ENCODE results near the gene WFIKKN1. TPM values are rescaled to one million over a fixed set of nuclear protein-coding genes. Genes with fewer than 3 reads are reported as not detected.
A peak's percentile ranks its signal among the peaks of the same experiment; 100 is the strongest.

The WFIKKN1 gene
- total RNA-seq, 1 donor from 2014 or later, result 0.56 TPM

DNA sequence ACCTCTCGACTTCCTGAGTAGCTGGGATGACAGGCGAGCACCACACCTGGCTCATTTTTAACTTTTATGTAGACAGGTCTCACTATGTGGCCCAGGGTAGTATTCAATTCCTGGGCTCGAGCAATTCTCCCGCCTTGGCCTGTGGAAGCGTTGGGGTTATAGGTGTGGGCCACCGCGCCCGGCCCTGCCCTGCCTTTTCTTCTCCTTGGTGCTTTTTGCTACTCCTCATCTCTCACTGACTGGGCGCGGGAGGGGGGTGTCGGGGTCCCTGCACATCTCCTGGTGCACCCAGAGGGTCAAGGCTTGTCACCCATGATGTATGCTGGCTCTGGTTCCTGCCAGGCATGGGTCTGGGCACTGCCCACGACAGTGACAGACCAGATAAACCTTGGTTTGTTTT, 13.8 kb downstream of the WFIKKN1 start:
- H3K36me3 Mint-ChIP-seq (ENCODE audit: unreplicated experiment), result no peaks in the 10 kb centered on the region
- no peak for DNase-seq (ENCODE audit: extremely low spot score, unreplicated experiment)
- no peak overlapping the region for H3K27ac Mint-ChIP-seq (ENCODE audit: unreplicated experiment)
- peaks cover 23% of the 10 kb centered on the region for H3K4me1 Mint-ChIP-seq (ENCODE audit: unreplicated experiment)
- no peaks in the 10 kb centered on the region for H3K27me3 Mint-ChIP-seq (ENCODE audit: unreplicated experiment)
- no peaks in the 10 kb centered on the region for H3K9me3 Mint-ChIP-seq (ENCODE audit: unreplicated experiment)
- peak overlapping the region; percentile 54 for H3K4me3 Mint-ChIP-seq (ENCODE audit: unreplicated experiment)
- TF ChIP-seq, protein P1, sequence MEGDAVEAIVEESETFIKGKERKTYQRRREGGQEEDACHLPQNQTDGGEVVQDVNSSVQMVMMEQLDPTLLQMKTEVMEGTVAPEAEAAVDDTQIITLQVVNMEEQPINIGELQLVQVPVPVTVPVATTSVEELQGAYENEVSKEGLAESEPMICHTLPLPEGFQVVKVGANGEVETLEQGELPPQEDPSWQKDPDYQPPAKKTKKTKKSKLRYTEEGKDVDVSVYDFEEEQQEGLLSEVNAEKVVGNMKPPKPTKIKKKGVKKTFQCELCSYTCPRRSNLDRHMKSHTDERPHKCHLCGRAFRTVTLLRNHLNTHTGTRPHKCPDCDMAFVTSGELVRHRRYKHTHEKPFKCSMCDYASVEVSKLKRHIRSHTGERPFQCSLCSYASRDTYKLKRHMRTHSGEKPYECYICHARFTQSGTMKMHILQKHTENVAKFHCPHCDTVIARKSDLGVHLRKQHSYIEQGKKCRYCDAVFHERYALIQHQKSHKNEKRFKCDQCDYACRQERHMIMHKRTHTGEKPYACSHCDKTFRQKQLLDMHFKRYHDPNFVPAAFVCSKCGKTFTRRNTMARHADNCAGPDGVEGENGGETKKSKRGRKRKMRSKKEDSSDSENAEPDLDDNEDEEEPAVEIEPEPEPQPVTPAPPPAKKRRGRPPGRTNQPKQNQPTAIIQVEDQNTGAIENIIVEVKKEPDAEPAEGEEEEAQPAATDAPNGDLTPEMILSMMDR (IDR thresholded peaks at IDR 0.05), result no peak

DNA sequence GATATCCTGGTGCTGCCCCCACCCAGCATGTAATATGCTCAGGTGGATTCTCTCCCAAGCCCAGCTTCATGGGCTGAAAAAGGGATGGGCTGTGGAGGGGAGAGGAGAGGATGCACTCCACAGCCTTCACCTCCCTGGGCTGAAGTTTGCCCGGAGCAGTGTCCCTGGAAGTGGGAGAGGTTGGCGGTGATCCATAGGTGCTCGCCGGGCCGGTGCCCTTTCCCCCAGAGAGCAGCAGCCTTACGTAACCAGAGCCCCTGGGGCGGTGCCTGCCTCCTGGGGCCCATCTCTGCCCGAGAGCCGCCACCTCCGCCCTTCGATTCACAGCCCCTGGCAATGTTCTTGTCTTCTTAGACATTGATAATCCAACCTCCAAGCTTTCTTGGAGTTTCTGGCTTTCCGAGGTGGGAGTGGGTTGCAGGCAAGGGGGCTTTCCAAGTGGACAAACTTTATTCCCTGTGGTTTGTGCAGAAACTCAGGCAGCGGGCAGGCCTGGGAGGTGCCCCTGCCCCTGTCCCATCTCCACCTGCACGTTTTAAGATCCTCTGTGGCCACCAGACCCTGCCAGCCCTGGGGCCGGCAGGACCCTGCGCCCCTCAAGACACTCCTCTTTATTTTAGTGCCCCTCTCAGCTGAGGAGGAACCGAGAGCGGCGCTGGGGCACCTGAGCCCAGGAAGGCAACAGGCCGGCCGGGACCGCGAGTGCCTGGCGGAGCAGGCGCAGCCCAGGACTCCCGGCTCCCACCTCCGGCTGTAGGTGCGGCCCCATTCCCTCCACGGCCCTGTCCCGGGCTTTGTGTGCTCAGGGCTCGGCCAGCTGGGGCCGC, 15.3 kb downstream of the WFIKKN1 start:
- H3K27me3 Mint-ChIP-seq (ENCODE audit: unreplicated experiment), result no peaks in the 10 kb centered on the region
- H3K9me3 Mint-ChIP-seq (ENCODE audit: unreplicated experiment), result no peaks in the 10 kb centered on the region
- H3K4me1 Mint-ChIP-seq (ENCODE audit: unreplicated experiment), result peaks cover 31% of the 10 kb centered on the region
- H3K36me3 Mint-ChIP-seq (ENCODE audit: unreplicated experiment), result no peaks in the 10 kb centered on the region
- H3K27ac Mint-ChIP-seq (ENCODE audit: unreplicated experiment), result no peak overlapping the region
- TF ChIP-seq, protein P1 (IDR thresholded peaks at IDR 0.05), result no peak
- no peak for DNase-seq (ENCODE audit: extremely low spot score, unreplicated experiment)
- H3K4me3 Mint-ChIP-seq (ENCODE audit: unreplicated experiment), result no peak overlapping the region

DNA sequence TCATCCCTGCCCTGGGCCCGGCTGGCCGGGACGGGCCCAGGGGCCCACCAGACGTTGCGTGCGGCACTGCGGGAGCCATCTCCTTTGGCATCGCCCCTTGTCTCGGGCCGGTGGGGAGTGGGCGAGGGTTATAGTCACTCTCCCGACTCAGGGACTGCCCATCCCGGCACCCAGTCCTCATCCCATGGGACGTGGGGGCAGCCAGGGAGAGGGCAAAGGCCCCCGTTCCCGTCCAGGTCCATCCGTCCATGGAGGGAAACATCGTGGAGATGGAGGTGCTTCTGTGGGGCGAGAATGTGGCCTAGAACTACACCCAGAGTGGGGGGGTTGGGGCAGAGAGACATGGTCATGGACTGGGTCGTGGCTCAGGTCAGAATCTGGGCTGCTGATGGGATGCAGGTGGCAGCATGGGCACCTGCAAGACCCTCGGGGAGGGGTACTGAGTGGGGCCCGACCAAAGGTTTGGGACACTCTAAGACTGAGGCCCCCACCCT, 15.9 kb downstream of the WFIKKN1 start:
- no peaks in the 10 kb centered on the region for H3K9me3 Mint-ChIP-seq (ENCODE audit: unreplicated experiment)
- H3K4me3 Mint-ChIP-seq (ENCODE audit: unreplicated experiment), result no peak overlapping the region
- H3K36me3 Mint-ChIP-seq (ENCODE audit: unreplicated experiment), result no peaks in the 10 kb centered on the region
- no peaks in the 10 kb centered on the region for H3K27me3 Mint-ChIP-seq (ENCODE audit: unreplicated experiment)
- peaks cover 31% of the 10 kb centered on the region for H3K4me1 Mint-ChIP-seq (ENCODE audit: unreplicated experiment)
- H3K27ac Mint-ChIP-seq (ENCODE audit: unreplicated experiment), result no peak overlapping the region
- TF ChIP-seq, protein P1 (IDR thresholded peaks at IDR 0.05), result no peak
- no peak for DNase-seq (ENCODE audit: extremely low spot score, unreplicated experiment)

DNA sequence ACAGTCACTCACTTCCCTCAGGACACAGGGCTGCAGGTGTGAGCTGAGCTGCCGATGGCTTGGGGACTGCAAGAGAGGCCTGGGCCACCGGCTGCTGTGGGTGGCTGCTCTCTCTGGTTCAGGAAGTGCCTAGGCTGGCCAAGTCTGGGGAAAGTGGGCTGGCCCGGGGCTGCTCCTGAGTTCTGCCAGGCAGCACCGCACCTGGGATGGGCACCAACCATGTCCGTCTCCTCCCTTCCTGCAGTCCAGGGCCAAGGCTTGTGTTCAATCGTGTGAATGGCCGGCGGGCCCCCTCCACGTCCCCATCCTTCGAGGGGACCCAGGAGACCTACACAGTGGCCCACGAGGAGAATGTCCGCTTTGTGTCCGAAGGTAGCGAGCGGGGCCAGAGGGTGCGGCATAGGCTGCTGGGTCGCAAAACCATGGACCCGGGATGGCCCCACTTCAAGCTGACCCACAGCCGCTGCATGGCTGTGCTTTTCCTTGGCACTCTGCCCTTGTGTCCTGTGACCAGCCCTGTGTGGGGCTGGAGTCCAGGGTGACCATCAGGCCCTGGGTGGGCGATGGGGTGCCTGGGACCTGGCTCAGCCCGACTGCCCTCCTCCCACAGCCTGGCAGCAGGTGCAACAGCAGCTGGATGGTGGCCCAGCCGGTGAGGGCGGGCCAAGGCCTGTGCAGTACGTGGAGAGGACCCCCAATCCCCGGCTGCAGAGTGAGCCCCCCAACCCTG, 16.6 kb downstream of the WFIKKN1 start:
- Mint-ChIP-seq H3K27ac (ENCODE audit: unreplicated experiment) (no peak overlapping the region), H3K9me3 (ENCODE audit: unreplicated experiment) (no peaks in the 10 kb centered on the region), H3K27me3 (ENCODE audit: unreplicated experiment) (no peaks in the 10 kb centered on the region), H3K4me3 (ENCODE audit: unreplicated experiment) (no peak overlapping the region), H3K36me3 (ENCODE audit: unreplicated experiment) (no peaks in the 10 kb centered on the region), H3K4me1 (ENCODE audit: unreplicated experiment) (peaks cover 31% of the 10 kb centered on the region)
- no peak for DNase-seq (ENCODE audit: extremely low spot score, unreplicated experiment)
- TF ChIP-seq, protein P1 (IDR thresholded peaks at IDR 0.05), result no peak

Measured in osteocyte (in vitro differentiated cells).